ENCODE data around the gene AP1M2. TPM values are rescaled to one million over a fixed set of nuclear protein-coding genes. Genes with fewer than 3 reads are reported as not detected.

The AP1M2 gene
- total RNA-seq, 1 experiment from 2014 or later = 146 TPM

DNA sequence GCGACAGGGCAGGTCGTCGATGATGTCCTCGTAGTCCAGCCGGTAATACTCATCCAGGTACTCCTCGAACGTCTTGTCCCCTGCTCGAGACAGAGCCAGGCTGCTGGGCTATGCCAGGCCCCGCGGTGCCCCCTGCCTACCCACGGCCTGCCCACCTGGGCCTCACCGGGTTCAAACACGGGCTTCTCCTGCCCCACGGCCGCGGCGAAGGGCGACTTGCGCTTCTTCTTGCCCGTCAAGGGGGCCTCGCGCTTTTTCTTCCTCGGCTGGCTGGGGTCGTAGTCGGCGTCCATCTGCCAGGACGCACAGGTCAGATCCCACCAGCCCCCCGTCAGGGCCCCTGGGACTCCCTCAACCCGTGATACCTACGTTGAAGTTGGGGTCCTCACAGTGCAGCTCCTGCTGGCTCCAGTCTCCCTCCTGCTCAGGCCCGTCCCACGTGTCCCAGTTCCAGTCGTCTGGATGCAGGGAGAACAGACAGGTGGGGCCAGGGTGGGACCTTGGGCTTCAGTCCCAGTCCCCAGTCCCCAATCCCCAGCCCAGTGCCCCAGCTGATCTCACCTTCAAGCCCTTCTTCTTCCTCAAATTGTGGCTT is 29.4 kb downstream of the AP1M2 start:
- H2BK120ac ChIP-seq (ENCODE audit: low read depth, low read length, poor library complexity, severe bottlenecking) = no peak overlapping the region
- no peak overlapping the region for H3K27ac ChIP-seq (ENCODE audit: insufficient read length, low read depth, low read length)
- H3K4me2 ChIP-seq (ENCODE audit: insufficient read depth, insufficient read length, low read length) = no peak overlapping the region
- H3K27me3 ChIP-seq (ENCODE audit: insufficient read depth, low read length) = no peaks in the 10 kb centered on the region
- H3K18ac ChIP-seq (ENCODE audit: insufficient read length, low read depth, low read length) = no peak overlapping the region
- no peaks in the 10 kb centered on the region for H3K9me3 ChIP-seq (ENCODE audit: control insufficient read depth, low read depth, low read length)
- DNase-seq = no peak
- H3K79me1 ChIP-seq (ENCODE audit: insufficient read depth, low read depth, low read length, poor library complexity, severe bottlenecking) = no peaks in the 10 kb centered on the region
- no peak overlapping the region for H2BK5ac ChIP-seq (ENCODE audit: insufficient read length, low read length)
- no peak overlapping the region for H2AFZ ChIP-seq (ENCODE audit: low read length)
- H3K23me2 ChIP-seq (ENCODE audit: insufficient read length, low read depth, low read length, poor library complexity, severe bottlenecking) = no peaks in the 10 kb centered on the region
- TF ChIP-seq CTCF (conservative IDR thresholded peaks at IDR 0.05) = no peak
- no peak overlapping the region for H3K14ac ChIP-seq (ENCODE audit: insufficient read depth, low read length)
- no peaks in the 10 kb centered on the region for H3K4me1 ChIP-seq (ENCODE audit: insufficient read depth, low read length)
- no peak overlapping the region for H3K23ac ChIP-seq (ENCODE audit: insufficient read length, low read depth, low read length)
- Mint-ChIP-seq H3K27me3 (ENCODE audit: low read depth) (no peaks in the 10 kb centered on the region), H3K4me1 (no peaks in the 10 kb centered on the region), H3K36me3 (ENCODE audit: insufficient read depth in 1 of 3, low read depth in 3 of 3) (peaks cover 32 to 91% (median 78%) of the 10 kb centered on the region in 3 experiments; a peak in 6 of 7 replicates), H3K4me3 (no peak overlapping the region), H3K27ac (no peak overlapping the region), H3K9me3 (no peaks in the 10 kb centered on the region)
- no peak overlapping the region for H2BK15ac ChIP-seq (ENCODE audit: low read depth, low read length)
- no peak overlapping the region for H4K5ac ChIP-seq (ENCODE audit: insufficient read length, low read depth, low read length)
- H3K4ac ChIP-seq (ENCODE audit: low read depth, low read length) = no peak overlapping the region
- H3K56ac ChIP-seq (ENCODE audit: insufficient read length, low read depth, low read length) = no peak overlapping the region
- H2BK12ac ChIP-seq (ENCODE audit: insufficient read length, low read depth, low read length) = no peak overlapping the region
- no peak overlapping the region for H4K8ac ChIP-seq (replicated peaks; ENCODE audit: insufficient read length, low read depth, low read length)
- no peak overlapping the region for H2BK20ac ChIP-seq (ENCODE audit: low read depth, low read length, poor library complexity, severe bottlenecking)
- no peak overlapping the region for H4K91ac ChIP-seq (ENCODE audit: insufficient read length, low read depth, low read length)
- peaks cover 2% of the 10 kb centered on the region for H4K20me1 ChIP-seq (ENCODE audit: control insufficient read depth, insufficient read depth, insufficient read length)
- H3K79me2 ChIP-seq (ENCODE audit: insufficient read depth, low read length) = no peaks in the 10 kb centered on the region
- H2AK5ac ChIP-seq (ENCODE audit: insufficient read length, low read length) = no peak overlapping the region
- H3K9ac ChIP-seq (ENCODE audit: extremely low read depth, insufficient read length, low read length) = no peak overlapping the region
- no peak overlapping the region for H3T11ph ChIP-seq (ENCODE audit: low read length)
- WGBS (ENCODE audit: extremely low coverage, insufficient read length, low lambda C conversion rate) = no CpG with 5 or more reads among the region's 33 CpGs

Data from H9 (cell line).